Cardiac septum (tissue), 1 donor: Measurements from ENCODE around the gene NR2E1. TPM values are rescaled to one million over a fixed set of nuclear protein-coding genes. Genes with fewer than 3 reads are reported as not detected.

Experiments
- total RNA-seq: library from RNA; stranded (reverse); fragmentation: NEBNext Ultra II Directional; extraction: Animal tissue kit (Norgen Biotek cat#: 25700); gene quantifications from one replicate; pipeline ENCODE4 v1.2.1, GENCODE V29; 2021
- donor health status: DM: no; HTN: no; CAD: no.

NR2E1 gene
- total RNA-seq, 1 donor from 2014 or later: 0.08 TPM

Other genes starting within 250 kb of the NR2E1 start
- gene SEC63, start 207.8 kb upstream of the NR2E1 start, total RNA-seq: 55.5 TPM
- gene OSTM1, start 91.3 kb upstream of the NR2E1 start, total RNA-seq: 53.4 TPM
- 220 TPM for gene SNX3, start 95.0 kb downstream of the NR2E1 start, total RNA-seq
- gene AFG1L, start 129.0 kb downstream of the NR2E1 start, total RNA-seq: 11.9 TPM